ENCODE measurements around the gene MECR.

MECR gene

DNA sequence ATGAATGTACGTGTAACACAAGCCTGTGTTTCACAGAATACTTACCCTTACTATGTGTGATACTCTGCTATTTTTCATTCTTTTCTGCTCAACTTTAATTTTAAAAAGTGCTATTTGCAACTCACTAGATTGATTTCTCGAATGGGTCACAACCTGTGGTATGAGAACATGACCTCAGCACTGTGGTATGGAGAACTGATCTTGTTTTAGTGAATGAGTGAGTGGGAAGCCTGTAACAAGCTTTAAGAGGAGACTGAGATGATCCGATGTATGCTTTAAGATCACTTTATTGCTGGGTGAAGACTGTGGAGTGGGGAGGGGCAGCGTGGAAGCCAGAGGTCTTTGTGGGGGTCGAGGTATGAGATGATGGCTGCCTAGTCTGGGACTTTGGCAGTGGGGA is 21.6 kb downstream of the MECR start:
- no peak for DNase-seq (ENCODE audit: low read depth)
- TF ChIP-seq, protein P1, sequence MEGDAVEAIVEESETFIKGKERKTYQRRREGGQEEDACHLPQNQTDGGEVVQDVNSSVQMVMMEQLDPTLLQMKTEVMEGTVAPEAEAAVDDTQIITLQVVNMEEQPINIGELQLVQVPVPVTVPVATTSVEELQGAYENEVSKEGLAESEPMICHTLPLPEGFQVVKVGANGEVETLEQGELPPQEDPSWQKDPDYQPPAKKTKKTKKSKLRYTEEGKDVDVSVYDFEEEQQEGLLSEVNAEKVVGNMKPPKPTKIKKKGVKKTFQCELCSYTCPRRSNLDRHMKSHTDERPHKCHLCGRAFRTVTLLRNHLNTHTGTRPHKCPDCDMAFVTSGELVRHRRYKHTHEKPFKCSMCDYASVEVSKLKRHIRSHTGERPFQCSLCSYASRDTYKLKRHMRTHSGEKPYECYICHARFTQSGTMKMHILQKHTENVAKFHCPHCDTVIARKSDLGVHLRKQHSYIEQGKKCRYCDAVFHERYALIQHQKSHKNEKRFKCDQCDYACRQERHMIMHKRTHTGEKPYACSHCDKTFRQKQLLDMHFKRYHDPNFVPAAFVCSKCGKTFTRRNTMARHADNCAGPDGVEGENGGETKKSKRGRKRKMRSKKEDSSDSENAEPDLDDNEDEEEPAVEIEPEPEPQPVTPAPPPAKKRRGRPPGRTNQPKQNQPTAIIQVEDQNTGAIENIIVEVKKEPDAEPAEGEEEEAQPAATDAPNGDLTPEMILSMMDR (IDR thresholded peaks at IDR 0.05; ENCODE audit: low read length, missing control alignments) = no peak
- H3K4me3 ChIP-seq (replicated peaks; ENCODE audit: low read depth, low read length) = no peak overlapping the region

DNA sequence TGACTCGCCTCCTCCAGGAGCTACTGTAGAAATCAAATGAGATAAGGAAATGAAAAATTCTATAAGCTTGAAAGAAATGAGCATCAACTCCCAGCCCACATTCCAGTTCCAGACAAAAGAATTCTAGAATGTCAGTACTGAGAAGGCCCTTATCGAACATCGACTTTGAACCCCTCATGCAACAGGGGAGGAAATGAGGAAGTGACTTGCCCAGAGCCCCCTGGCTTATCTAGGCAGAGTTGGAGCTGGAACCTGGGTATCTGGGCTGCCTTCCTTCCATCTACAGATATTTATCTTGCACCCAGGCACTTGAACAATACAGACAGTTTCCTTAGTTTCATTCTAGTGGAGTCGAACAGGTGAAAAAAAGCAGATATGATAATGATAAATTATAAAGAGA is 22.3 kb downstream of the MECR start:
- no peak overlapping the region for H3K4me3 ChIP-seq (replicated peaks; ENCODE audit: low read depth, low read length)
- no peak for DNase-seq (ENCODE audit: low read depth)
- TF ChIP-seq, protein P1 (IDR thresholded peaks at IDR 0.05; ENCODE audit: low read length, missing control alignments) = no peak

DNA sequence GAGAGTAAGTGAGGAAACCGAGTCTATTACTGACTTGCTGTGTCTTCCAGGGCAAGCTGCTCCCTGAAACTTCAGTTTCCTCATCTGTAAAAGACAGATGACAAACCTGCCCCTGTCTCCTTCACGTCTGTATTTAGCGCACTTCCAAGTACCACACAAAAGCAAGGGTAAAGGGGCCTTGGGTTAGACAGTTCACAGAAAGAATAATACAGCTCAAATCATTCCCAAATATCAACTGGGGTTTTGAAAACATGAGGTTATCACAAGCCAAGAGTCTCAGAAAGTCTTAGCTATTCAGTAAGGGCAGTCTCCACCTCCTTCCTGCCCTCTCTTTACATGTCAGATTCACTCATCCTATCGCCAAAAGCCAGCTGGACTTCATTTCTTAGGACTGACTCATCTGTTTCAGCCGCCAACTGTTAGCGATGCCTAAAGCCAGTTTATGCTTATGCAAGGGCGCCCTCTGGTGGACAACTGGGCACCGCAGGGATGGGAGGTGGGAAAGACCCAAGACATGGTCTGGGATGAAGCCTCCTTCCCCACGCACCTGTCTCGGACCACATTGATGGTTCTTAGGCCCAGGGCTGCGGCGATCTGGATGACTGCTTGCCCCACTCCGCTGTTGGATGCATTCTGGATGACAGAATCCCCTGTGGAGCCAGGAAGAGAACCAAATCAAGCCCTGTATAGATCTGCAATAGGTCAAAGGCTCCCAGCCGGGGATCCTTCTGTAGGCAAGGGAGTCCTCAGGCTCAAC is 28.0 kb downstream of the MECR start:
- TF ChIP-seq, protein P1 (IDR thresholded peaks at IDR 0.05; ENCODE audit: low read length, missing control alignments) = peak; percentile 97
- DNase-seq (ENCODE audit: low read depth) = peak; percentile 98
- no peak overlapping the region for H3K4me3 ChIP-seq (replicated peaks; ENCODE audit: low read depth, low read length)

DNA sequence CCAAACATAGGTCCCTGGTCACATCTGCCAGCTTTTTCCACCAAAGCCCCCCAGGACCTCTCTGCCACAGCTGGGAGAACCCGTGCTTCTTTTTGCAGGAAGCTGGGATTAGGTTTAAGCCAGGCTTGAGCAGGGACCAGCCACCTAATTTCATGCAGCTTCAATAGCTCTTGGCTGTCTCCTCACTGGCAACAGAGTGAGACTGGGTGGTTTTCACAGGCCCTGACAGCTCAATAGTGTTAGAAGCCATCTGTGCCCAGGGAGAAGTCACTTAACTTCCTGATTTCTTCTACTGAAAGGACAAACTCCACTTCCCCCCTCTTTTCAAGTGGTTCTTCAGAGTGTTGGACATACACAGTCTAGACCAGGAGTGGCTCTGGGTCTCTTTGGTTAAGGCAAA is 28.7 kb downstream of the MECR start:
- DNase-seq (ENCODE audit: low read depth) = no peak
- TF ChIP-seq, protein P1 (IDR thresholded peaks at IDR 0.05; ENCODE audit: low read length, missing control alignments) = no peak
- H3K4me3 ChIP-seq (replicated peaks; ENCODE audit: low read depth, low read length) = no peak overlapping the region

DNA sequence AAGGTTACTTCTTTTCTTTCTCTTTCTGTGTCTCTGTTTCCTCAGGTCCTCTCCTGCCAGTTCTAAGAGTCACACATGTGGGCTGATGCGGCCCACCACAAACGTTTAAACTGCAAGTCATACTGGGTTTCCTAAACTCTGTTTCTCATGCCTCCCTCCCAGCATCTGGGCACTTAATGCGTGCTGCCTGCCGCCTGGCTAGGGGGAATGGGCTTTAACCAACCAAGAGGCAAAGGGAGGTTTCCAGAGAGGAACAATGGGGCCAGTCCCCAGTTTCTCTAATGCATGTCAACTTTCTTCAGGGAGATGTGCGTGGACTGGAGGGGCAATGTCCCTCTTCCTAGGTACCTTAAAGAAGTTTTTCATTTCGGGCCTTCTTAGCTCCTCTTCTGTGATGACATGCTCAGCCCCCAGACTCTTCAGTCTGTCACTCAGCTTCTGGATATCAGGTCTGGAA is 29.1 kb downstream of the MECR start:
- no peak overlapping the region for H3K4me3 ChIP-seq (replicated peaks; ENCODE audit: low read depth, low read length)
- no peak for DNase-seq (ENCODE audit: low read depth)
- TF ChIP-seq, protein P1 (IDR thresholded peaks at IDR 0.05; ENCODE audit: low read length, missing control alignments) = no peak

DNA sequence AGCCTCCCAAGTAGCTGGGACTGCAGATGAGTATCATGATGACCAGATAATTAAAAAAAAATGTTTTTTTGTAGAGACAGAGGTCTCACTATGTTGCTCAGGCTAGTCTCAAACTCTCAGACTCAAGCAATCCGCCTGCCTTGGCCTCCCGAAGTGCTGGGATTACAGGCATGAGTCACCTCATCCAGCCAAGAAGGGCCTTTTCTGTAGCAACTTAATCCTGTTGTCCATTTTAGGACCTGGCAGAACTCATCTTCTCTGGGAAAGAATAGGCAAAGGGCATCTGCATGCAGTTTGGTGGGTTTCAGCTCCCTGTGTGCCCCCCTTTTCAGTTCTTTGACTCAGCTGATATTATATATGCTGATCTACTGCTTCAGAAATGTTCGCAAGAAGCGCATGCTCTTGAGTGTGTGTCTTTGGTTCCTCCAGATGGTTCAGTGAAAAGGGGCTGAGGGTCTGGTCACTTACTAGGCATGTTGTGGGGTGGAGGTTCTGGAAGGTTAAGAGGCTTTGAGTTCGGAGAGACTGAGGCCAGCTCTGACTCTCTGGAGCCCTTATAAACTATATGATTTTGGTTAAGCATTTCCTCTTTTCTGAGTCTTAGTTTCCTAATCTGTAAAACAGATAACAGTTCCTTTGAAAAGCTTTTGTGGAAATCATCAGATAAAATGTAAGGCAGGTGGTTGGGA is 29.7 kb downstream of the MECR start:
- TF ChIP-seq, protein P1 (IDR thresholded peaks at IDR 0.05; ENCODE audit: low read length, missing control alignments) = no peak
- H3K4me3 ChIP-seq (replicated peaks; ENCODE audit: low read depth, low read length) = no peak overlapping the region
- no peak for DNase-seq (ENCODE audit: low read depth)
